IMR-90 (cell line): Measurements from ENCODE around the gene TOR2A. TPM values are rescaled to one million over a fixed set of nuclear protein-coding genes. Genes with fewer than 3 reads are reported as not detected.

Experiments used
- ATAC-seq: fragments of 200-7000 bp; cut with Tn5 transposase; 2 replicates; pipeline ENCODE4 v1.9.1; 2020; ENCODE audit warnings: low read depth, mild to moderate bottlenecking, moderate library complexity
- BruUV-seq: library from RNA; stranded (reverse); fragments of 400-500 nt; replicated peaks from 2 replicates; lab custom pipeline; 2021; lab: Mats Ljungman, UMichigan
- CTCF ChIA-PET: fragments of 300-600 bp; formaldehyde crosslinking; extraction: SDS; loops from one replicate; lab custom pipeline; 2021; ENCODE audit warnings: antibody characterized with exemption; lab: Yijun Ruan, JAX
- POLR2A ChIA-PET: fragments of 300-600 bp; sonication (Branson Sonifier 250); formaldehyde crosslinking; loops from one replicate; lab custom pipeline; 2022; ENCODE audit warnings: antibody characterized with exemption; ENCODE audit not compliant: unreplicated experiment; lab: Charles Lee
- DNase-seq: peaks from one replicate; pipeline ENCODE4 v3.0.0; 2013
- H2AFZ ChIP-seq: replicated peaks from 2 replicates; pipeline ENCODE3; 2013; ENCODE audit warnings: low read length, mild to moderate bottlenecking; ENCODE audit not compliant: poor library complexity
- H2AK5ac ChIP-seq: 2 replicates; pipeline ENCODE4 v1.6.1; 2013; ENCODE audit warnings: low read depth, low read length, inconsistent platforms
- H2AK9ac ChIP-seq: replicated peaks from 2 replicates; pipeline ENCODE3; 2013; ENCODE audit warnings: mild to moderate bottlenecking, low read depth, low read length, moderate library complexity; ENCODE audit not compliant: poor library complexity
- H2BK120ac ChIP-seq: 2 replicates; pipeline ENCODE4 v1.6.1; 2013; ENCODE audit warnings: low read depth, low read length, inconsistent platforms
- H2BK15ac ChIP-seq: 3 replicates; pipeline ENCODE4 v1.6.1; 2013; ENCODE audit warnings: low read depth, low read length, inconsistent platforms
- H2BK20ac ChIP-seq: 2 replicates; pipeline ENCODE4 v1.6.1; 2013; ENCODE audit warnings: low read depth, mild to moderate bottlenecking, inconsistent platforms, low read length, moderate library complexity
- H2BK5ac ChIP-seq: 2 replicates; pipeline ENCODE4 v1.6.1; 2013; ENCODE audit warnings: mild to moderate bottlenecking, low read depth, low read length, inconsistent platforms; ENCODE audit not compliant: poor library complexity, severe bottlenecking
- H3K14ac ChIP-seq: replicated peaks from 2 replicates; pipeline ENCODE4 v1.6.1; 2013; ENCODE audit warnings: low read depth, low read length, inconsistent platforms
- H3K18ac ChIP-seq: 2 replicates; pipeline ENCODE4 v1.6.1; 2013; ENCODE audit warnings: low read depth, low read length, control low read depth
- H3K23ac ChIP-seq: 2 replicates; pipeline ENCODE4 v1.6.1; 2013; ENCODE audit warnings: low read depth, low read length, inconsistent platforms
- H3K27ac ChIP-seq: 2 replicates; pipeline ENCODE4 v1.5.1; 2013; ENCODE audit warnings: mild to moderate bottlenecking, control low read depth, low read length; ENCODE audit not compliant: insufficient read depth
- H3K27me3 ChIP-seq: 2 replicates; pipeline ENCODE4 v1.6.1; 2013; ENCODE audit warnings: low read length; ENCODE audit not compliant: control insufficient read depth, insufficient read depth
- H3K36me3 ChIP-seq: 2 replicates; pipeline ENCODE4 v1.6.1; 2013; ENCODE audit warnings: low read length, mixed read lengths; ENCODE audit not compliant: control insufficient read depth, insufficient read depth
- H3K4ac ChIP-seq: 2 replicates; pipeline ENCODE4 v1.6.1; 2013; ENCODE audit warnings: low read depth, low read length, inconsistent platforms
- H3K4me1 ChIP-seq: 2 replicates; pipeline ENCODE4 v1.6.1; 2013; ENCODE audit warnings: low read length, mixed read lengths; ENCODE audit not compliant: control insufficient read depth, insufficient read depth
- H3K4me2 ChIP-seq: 2 replicates; pipeline ENCODE4 v1.6.1; 2013; ENCODE audit warnings: low read depth, mild to moderate bottlenecking, control low read depth, low read length, moderate library complexity
- H3K4me3 ChIP-seq: 2 replicates; pipeline ENCODE4 v1.5.1; 2013; ENCODE audit warnings: low read depth, mild to moderate bottlenecking, control low read depth, low read length, moderate library complexity; ENCODE audit not compliant: insufficient read depth
- H3K56ac ChIP-seq: 2 replicates; pipeline ENCODE4 v1.6.1; 2013; ENCODE audit warnings: low read length, inconsistent platforms; ENCODE audit not compliant: insufficient read depth; ENCODE audit errors: extremely low read depth
- H3K79me1 ChIP-seq, 2 experiments: 2 replicates each; pipeline ENCODE4 v1.6.1; 2013; ENCODE audit warnings: low read length in 2 of 2, inconsistent platforms in 1 of 2, low read depth in 1 of 2
- H3K9ac ChIP-seq: 2 replicates; pipeline ENCODE4 v1.6.1; 2013; ENCODE audit warnings: low read depth, low read length, control low read depth
- H3K9me1 ChIP-seq: 2 replicates; pipeline ENCODE4 v1.6.1; 2013; ENCODE audit warnings: low read length, inconsistent platforms; ENCODE audit not compliant: insufficient read depth
- H3K9me3 ChIP-seq: 2 replicates; pipeline ENCODE4 v1.6.1; 2013; ENCODE audit warnings: low read length; ENCODE audit not compliant: control insufficient read depth, insufficient read depth
- H4K20me1 ChIP-seq: 2 replicates; pipeline ENCODE4 v1.6.1; 2013; ENCODE audit warnings: low read length, inconsistent platforms; ENCODE audit not compliant: insufficient read depth
- H4K5ac ChIP-seq: 2 replicates; pipeline ENCODE4 v1.6.1; 2013; ENCODE audit warnings: mild to moderate bottlenecking, low read depth, low read length, control low read depth
- H4K8ac ChIP-seq, 2 experiments: 2 replicates each; pipeline ENCODE4 v1.6.1; 2013; ENCODE audit warnings: low read depth in 2 of 2, low read length in 2 of 2, control low read depth in 1 of 2, inconsistent platforms in 1 of 2
- H4K91ac ChIP-seq: 2 replicates; pipeline ENCODE4 v1.6.1; 2013; ENCODE audit warnings: low read depth, low read length, inconsistent platforms; ENCODE audit not compliant: insufficient read depth
- CEBPB ChIP-seq: IDR thresholded peaks from 2 replicates; pipeline ENCODE4 v1.6.1; 2012; ENCODE audit warnings: low read depth, low read length, improper control_type of control experiment
- CHD1 ChIP-seq: IDR thresholded peaks from 2 replicates; pipeline ENCODE4 v1.6.1; 2012; ENCODE audit warnings: low read depth, low read length, improper control_type of control experiment
- CTCF ChIP-seq: conservative IDR thresholded peaks from 2 replicates; pipeline ENCODE4 v1.5.1; 2012; ENCODE audit warnings: mild to moderate bottlenecking, low read depth, low read length, improper control_type of control experiment
- FOS ChIP-seq: fragments of 150-350 bp; IDR thresholded peaks from 2 replicates; pipeline ENCODE4 v1.6.1; 2016; ENCODE audit warnings: low read depth, low read length
- MAFK ChIP-seq: IDR thresholded peaks from 2 replicates; pipeline ENCODE4 v1.6.1; 2012; ENCODE audit warnings: low read depth, low read length, improper control_type of control experiment
- MXI1 ChIP-seq: IDR thresholded peaks from 2 replicates; pipeline ENCODE4 v1.6.1; 2012; ENCODE audit warnings: low read depth, mild to moderate bottlenecking, low read length, moderate library complexity, borderline replicate concordance
- NFE2L2 ChIP-seq: fragments of 150-350 bp; IDR thresholded peaks from 2 replicates; pipeline ENCODE4 v1.6.1; 2016; ENCODE audit warnings: low read depth, mild to moderate bottlenecking, low read length
- POLR2A ChIP-seq: IDR thresholded peaks from 2 replicates; pipeline ENCODE4 v1.6.1; 2012; ENCODE audit warnings: mild to moderate bottlenecking, low read depth, low read length
- RAD21 ChIP-seq: IDR thresholded peaks from 2 replicates; pipeline ENCODE4 v1.6.1; 2012; ENCODE audit warnings: low read length, improper control_type of control experiment
- RCOR1 ChIP-seq: IDR thresholded peaks from 2 replicates; pipeline ENCODE4 v1.6.1; 2012; ENCODE audit warnings: mild to moderate bottlenecking, low read length, improper control_type of control experiment; ENCODE audit not compliant: insufficient replicate concordance
- SMC3 ChIP-seq: fragments of 150-350 bp; IDR thresholded peaks from 2 replicates; pipeline ENCODE4 v1.6.1; 2016; ENCODE audit warnings: low read depth, mild to moderate bottlenecking, antibody characterized with exemption, low read length, moderate library complexity
- WGBS, 2 experiments: methylation state at CpG; one replicate each; pipeline versions ENCODE4 v1.1.5 to v1.1.7; 2013; ENCODE audit warnings: missing lambda C conversion rate in 2 of 2; ENCODE audit not compliant: insufficient read length in 1 of 2; ENCODE audit errors: extremely low coverage in 2 of 2; 5-methylcytosine and 5-hydroxymethylcytosine counted together
- dilution Hi-C: fragments of 300-500 bp; cut with HindIII; formaldehyde crosslinking; loops from one replicate; pipeline ENCODE4 v1.14.3; 2018; ENCODE audit warnings: low sequenced_read_pairs; ENCODE audit not compliant: unreplicated experiment
- in situ Hi-C: fragments of 300-500 bp; cut with MboI; formaldehyde crosslinking; loops from 3 replicates; pipeline ENCODE4 v1.14.3; 2019; ENCODE audit warnings: low sequenced_read_pairs, inconsistent platforms, mixed read lengths
- intact Hi-C: fragments of 100-400 bp; cut with micrococcal nuclease; formaldehyde crosslinking; loops from 2 replicates; pipeline ENCODE4 v1.10.0; 2022
- polyA plus RNA-seq, 3 experiments: library from polyadenylated mRNA; depleted of rRNA; stranded (reverse); fragments of >200 nt; gene quantifications; 2 replicates each; pipeline ENCODE4 v1.2.3, GENCODE V29; 2012; ENCODE audit warnings: low replicate concordance in 1 of 3
- total RNA-seq: library from RNA; depleted of rRNA; stranded (reverse); fragments of >200 nt; gene quantifications from 2 replicates; pipeline ENCODE4 v1.2.3, GENCODE V29; 2012
- TF ChIP-seq, protein P1 (sequence below): fragments of 150-350 bp; IDR thresholded peaks from 2 replicates; pipeline ENCODE4 v1.6.1; 2017; ENCODE audit warnings: mild to moderate bottlenecking, antibody characterized with exemption, low read length, low read depth

Gene TOR2A
- total and polyA plus RNA-seq, 2 of the 4 experiments (the other 2 are of a cell fraction) = 0.90 to 12.5 TPM

DNA sequence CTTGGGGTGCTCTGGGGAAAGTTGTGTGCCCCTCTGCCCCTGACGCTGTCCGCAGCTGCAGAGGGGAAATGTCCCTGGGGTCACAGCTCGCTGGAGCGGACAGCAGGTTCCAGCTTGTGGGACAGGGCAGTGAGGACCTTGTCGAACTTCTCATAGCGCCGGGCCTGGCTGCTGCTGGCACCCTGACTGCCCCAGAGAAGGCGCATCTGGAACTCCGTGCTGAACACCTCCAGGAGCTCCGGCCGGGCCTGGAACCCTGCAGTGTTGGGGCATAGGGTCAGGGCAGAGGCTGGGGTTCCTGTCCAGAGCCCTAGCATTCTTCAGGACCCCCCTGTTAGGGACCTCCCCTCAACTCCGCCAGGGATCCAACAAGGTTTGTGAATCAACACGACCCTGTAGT, 3.6 kb upstream of the TOR2A start:
- Histone ChIP-seq H3K27me3 (0 out of 2 replicates have a peak, but pooled peaks cover 4% of the 10 kb centered on the region), H2BK15ac (no peak overlapping the region), H2BK5ac (no peak overlapping the region), H2AK9ac (no peak overlapping the region), H3K9me1 (0 out of 2 replicates have a peak, but pooled peaks cover 5% of the 10 kb centered on the region), H4K91ac (no peak overlapping the region), H3K9me3 (no peaks in the 10 kb centered on the region), H3K14ac (no peak overlapping the region), H2AFZ (no peak overlapping the region), H3K4me2 (no peak overlapping the region), H2AK5ac (no peak overlapping the region), H3K4ac (no peak overlapping the region), H3K9ac (no peak overlapping the region), H3K4me3 (no peak overlapping the region), H4K5ac (no peak overlapping the region), H3K79me1 (peaks cover 4 to 10% of the 10 kb centered on the region in 2 experiments; a peak in 2 of 4 replicates), H2BK20ac (no peak overlapping the region), H3K23ac (no peak overlapping the region), H3K56ac (no peak overlapping the region), H4K8ac (no peak overlapping the region), H3K4me1 (peaks cover 6% of the 10 kb centered on the region), H3K18ac (no peak overlapping the region), H4K20me1 (peaks cover 7% of the 10 kb centered on the region; the same call in 1 of the 2 replicates), H2BK120ac (no peak overlapping the region), H3K27ac (no peak overlapping the region), H3K36me3 (no peaks in the 10 kb centered on the region)
- dilution Hi-C loops (no loop called here), in situ Hi-C loops (loop anchor here (5.0 kb wide), 1 partner anchor 44 kb away; no protein-coding TSS in a partner anchor), intact Hi-C loops (no loop called here)
- 100% methylated on average over 7 of the region's 13 CpGs; no CpG with 5 or more reads in 1 of the 2 experiments for whole genome bisulfite sequencing, 2 experiments
- no peak for DNase-seq
- ChIA-PET POLR2A (no interaction called here), CTCF (no interaction called here)
- no peak for ATAC-seq
- BruUV-seq = no TSS peak
- TF ChIP-seq SMC3 = no peak
- no peak for TF ChIP-seq CHD1
- TF ChIP-seq MAFK = no peak
- TF ChIP-seq, protein P1, sequence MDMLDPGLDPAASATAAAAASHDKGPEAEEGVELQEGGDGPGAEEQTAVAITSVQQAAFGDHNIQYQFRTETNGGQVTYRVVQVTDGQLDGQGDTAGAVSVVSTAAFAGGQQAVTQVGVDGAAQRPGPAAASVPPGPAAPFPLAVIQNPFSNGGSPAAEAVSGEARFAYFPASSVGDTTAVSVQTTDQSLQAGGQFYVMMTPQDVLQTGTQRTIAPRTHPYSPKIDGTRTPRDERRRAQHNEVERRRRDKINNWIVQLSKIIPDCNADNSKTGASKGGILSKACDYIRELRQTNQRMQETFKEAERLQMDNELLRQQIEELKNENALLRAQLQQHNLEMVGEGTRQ = no peak
- TF ChIP-seq MXI1 = no peak
- no peak for TF ChIP-seq RCOR1
- TF ChIP-seq POLR2A = no peak
- no peak for TF ChIP-seq FOS
- no peak for TF ChIP-seq CTCF
- no peak for TF ChIP-seq NFE2L2
- no peak for TF ChIP-seq RAD21
- TF ChIP-seq CEBPB = no peak
